Mononuclear cell (primary cell): ENCODE results near the gene LRRN2. TPM values are rescaled to one million over a fixed set of nuclear protein-coding genes. Genes with fewer than 3 reads are reported as not detected.

Source experiments
- H3K27me3 ChIP-seq: 2 replicates; pipeline ENCODE4 v1.6.0; 2011; ENCODE audit warnings: low read length, control low read depth; ENCODE audit not compliant: insufficient read depth
- H3K4me1 ChIP-seq: 2 replicates; pipeline ENCODE4 v1.5.1; 2011; ENCODE audit warnings: mild to moderate bottlenecking, low read length, control low read depth; ENCODE audit not compliant: insufficient read depth
- H3K4me3 ChIP-seq: 2 replicates; pipeline ENCODE4 v1.5.1; 2011; ENCODE audit warnings: mild to moderate bottlenecking, low read length, moderate library complexity
- H3K9me3 ChIP-seq: 2 replicates; pipeline ENCODE4 v1.5.1; 2011; ENCODE audit warnings: low read depth, mild to moderate bottlenecking, control low read depth, low read length
- total RNA-seq: library from RNA; depleted of rRNA; stranded (reverse); fragments of >200 nt; gene quantifications from one replicate; pipeline ENCODE4 v1.2.3, GENCODE V29; 2012

LRRN2 gene
- total RNA-seq, 1 donor, result not detected

DNA sequence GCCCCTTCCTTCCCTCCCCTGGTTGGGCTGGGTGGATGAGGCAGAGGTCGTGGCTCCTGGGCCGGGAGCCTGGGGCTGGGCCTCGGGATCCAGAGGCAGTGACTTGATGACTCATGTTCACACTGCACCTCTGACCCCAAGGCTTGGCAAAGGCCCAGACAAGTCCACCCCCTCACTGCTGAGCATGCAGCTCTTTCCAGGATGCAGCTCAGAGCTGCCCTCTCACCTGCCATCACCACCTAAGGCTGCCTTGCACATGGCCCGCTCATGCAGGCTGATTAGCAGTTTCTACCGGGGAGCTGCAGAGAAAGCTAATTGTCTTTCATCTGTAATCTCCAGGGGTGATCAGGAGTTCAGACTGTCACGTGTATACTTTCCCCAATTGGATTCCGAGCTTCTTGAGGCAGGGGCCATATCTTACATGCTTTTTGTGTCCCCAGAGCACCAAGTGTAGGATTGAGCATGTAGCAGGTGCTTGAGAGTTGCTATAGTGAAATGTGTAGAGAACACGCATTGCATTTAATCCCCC lies 62.1 kb downstream of the LRRN2 start:
- Histone ChIP-seq H3K27me3 (no peaks in the 10 kb centered on the region), H3K9me3 (no peaks in the 10 kb centered on the region), H3K4me3 (no peak overlapping the region), H3K4me1 (no peaks in the 10 kb centered on the region)

DNA sequence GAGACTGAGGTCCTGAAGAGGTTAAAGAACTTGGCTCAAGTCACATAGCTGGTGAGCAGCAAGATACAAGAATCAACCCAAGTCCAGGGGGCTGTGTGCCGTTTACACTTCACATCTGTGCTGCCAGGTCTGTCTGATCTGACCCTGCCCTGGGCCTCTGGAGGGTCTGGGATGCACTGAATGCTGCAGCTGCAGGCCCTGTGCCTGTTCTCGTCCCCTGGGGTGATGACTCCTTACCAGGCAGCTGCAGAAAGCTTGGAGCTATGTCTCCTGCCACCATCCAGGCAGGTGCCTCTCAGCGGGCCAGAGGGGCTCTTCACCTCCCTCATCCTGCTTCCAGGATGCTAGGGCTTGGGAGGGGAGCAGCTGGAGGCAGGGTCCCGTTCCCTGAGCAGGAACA lies 63.5 kb downstream of the LRRN2 start:
- Histone ChIP-seq H3K4me3 (no peak overlapping the region), H3K4me1 (no peaks in the 10 kb centered on the region), H3K9me3 (no peaks in the 10 kb centered on the region), H3K27me3 (no peaks in the 10 kb centered on the region)

- Histone ChIP-seq H3K9me3 (no peaks in the 10 kb centered on the region), H3K4me1 (no peaks in the 10 kb centered on the region), H3K4me3 (no peak overlapping the region), H3K27me3 (no peaks in the 10 kb centered on the region)
Measured at GRCh38 chr1:204621396-204621795, 64.1 kb downstream of the LRRN2 start.

DNA sequence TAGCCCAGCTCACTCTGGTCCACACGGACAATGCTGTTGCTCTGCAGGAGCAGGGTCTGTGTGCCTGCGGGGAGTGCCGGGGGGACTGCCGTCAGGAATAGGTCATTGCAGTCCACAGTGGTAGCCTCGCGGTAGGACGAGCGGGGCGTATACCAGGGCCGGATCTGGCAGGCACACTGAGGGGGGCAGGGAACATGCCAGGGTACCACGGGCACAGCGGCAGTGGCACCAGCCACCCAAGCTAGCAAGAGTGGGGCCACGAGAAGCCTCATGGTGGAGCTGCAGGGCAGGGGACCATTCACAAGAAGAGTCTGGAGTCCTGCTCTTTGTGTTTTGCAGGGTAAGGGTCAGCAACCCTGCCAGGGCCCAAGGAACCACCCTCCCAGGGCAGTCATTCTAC lies 65.8 kb downstream of the LRRN2 start:
- Histone ChIP-seq H3K4me3 (no peak overlapping the region), H3K9me3 (no peaks in the 10 kb centered on the region), H3K27me3 (no peaks in the 10 kb centered on the region), H3K4me1 (no peaks in the 10 kb centered on the region)

DNA sequence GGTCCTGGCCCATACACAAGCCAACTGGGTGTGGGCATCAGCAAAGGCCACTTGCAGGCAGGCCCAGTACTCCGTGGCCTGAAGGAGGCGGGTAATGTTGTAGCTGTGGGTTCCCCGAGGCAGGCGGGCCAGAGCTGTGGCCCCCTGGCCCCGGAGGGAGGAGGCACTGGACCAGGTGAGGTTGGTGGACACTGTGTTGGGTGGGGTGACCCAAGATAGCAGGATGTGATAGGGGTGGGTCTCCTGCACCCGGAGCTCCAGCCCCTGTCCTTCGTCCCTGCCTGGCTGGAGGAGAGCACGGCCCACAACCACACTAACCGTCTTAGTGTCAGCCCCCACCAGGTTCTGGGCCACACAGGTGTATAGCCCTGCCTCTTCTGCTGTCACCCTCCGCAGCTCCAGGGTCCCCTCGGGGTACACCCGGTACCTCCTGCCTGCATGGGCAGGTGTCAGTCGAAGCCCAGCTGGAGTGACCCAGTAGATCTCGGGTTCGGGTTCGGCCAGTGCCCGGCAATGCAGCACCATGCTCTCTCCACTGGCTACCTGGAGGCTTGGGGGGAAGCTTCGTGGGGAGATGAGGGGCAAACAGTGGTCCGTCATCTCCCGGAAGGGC lies 67.3 kb downstream of the LRRN2 start:
- Histone ChIP-seq H3K4me1 (no peaks in the 10 kb centered on the region), H3K27me3 (no peaks in the 10 kb centered on the region), H3K9me3 (no peaks in the 10 kb centered on the region), H3K4me3 (no peak overlapping the region)

DNA sequence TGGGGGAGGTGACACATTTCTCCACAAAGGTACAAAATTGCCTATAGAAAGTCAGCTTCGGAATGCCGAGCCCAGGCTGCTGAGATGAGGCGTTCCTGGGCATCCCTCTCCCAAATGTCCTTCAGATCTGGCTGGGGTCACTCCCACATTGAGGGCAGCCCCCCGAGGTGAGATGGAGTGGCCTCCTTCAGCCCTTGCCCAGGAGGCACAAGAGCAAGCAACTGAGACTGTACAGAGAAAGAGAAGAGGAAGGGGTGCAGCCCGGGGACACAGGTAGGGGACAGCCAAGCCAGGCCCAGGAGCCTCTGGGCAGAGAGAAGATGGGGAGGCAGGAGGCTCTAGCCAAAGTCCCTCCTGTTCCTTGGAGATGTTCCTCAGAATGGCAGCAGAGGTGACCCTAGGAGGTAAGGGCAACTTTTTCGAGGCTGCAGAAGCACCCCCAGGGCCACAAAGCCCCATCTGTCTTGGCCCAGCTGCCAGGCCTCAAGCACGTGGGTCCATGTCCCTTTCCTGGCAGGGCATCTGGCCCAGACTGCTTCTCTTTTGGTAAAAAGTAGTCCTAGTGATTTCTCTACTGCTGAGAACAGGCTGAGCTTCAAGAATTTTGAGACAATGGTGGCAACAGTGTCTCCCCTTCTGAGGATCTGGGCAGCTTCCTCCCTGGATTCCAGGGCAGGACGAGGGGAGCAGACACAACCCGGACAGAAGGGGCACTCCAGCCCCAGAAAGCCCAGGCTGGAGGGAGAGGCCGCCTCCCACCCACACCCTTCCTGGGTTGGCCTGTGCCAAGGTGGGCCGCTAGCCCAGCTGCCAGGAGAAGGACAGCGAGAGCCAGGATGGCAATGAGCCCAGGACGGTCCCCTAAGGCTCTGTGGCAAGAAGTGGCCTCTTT lies 68.0 kb downstream of the LRRN2 start:
- Histone ChIP-seq H3K4me3 (no peak overlapping the region), H3K27me3 (no peaks in the 10 kb centered on the region), H3K4me1 (no peaks in the 10 kb centered on the region), H3K9me3 (no peaks in the 10 kb centered on the region)

- no peaks in the 10 kb centered on the region for H3K9me3 ChIP-seq
- no peaks in the 10 kb centered on the region for H3K27me3 ChIP-seq
- no peaks in the 10 kb centered on the region for H3K4me1 ChIP-seq
- no peak overlapping the region for H3K4me3 ChIP-seq
Measured at GRCh38 chr1:204616641-204617040, 68.9 kb downstream of the LRRN2 start.

- H3K4me3 ChIP-seq, result no peak overlapping the region
- H3K27me3 ChIP-seq, result no peaks in the 10 kb centered on the region
- H3K4me1 ChIP-seq, result no peaks in the 10 kb centered on the region
- no peaks in the 10 kb centered on the region for H3K9me3 ChIP-seq
Measured at GRCh38 chr1:204615881-204616280, 69.7 kb downstream of the LRRN2 start.

DNA sequence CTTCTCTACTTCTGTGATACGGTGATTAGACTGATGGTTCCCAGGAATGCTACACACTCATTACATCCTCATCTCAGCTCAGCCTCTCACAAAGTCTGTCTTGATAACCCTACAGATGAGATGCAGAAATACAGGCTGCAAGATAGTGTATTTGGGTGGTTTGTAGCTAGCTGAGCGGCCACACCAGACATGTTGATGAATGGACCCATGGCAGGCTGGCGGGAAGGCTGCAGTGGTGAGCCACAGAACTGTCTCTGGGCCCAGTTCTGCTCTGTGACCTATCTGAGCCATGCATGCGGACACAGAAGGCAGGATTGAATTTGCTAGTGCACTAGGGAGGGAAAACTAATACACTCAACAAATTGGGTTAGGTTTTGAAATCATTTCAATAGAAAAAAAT lies 71.9 kb downstream of the LRRN2 start:
- Histone ChIP-seq H3K9me3 (no peaks in the 10 kb centered on the region), H3K4me3 (no peak overlapping the region), H3K4me1 (no peaks in the 10 kb centered on the region), H3K27me3 (no peaks in the 10 kb centered on the region)

GRCh38 chr1:204612326-204612725 lies 73.2 kb downstream of the LRRN2 start:
- Histone ChIP-seq H3K4me3 (no peak overlapping the region), H3K4me1 (no peaks in the 10 kb centered on the region), H3K9me3 (no peaks in the 10 kb centered on the region), H3K27me3 (no peaks in the 10 kb centered on the region)

- no peak overlapping the region for H3K4me3 ChIP-seq
- H3K9me3 ChIP-seq, result no peaks in the 10 kb centered on the region
- H3K4me1 ChIP-seq, result no peaks in the 10 kb centered on the region
Measured at GRCh38 chr1:204611036-204611435, 74.5 kb downstream of the LRRN2 start.

GRCh38 chr1:204607910-204608309 lies 77.6 kb downstream of the LRRN2 start:
- Histone ChIP-seq H3K27me3 (no peaks in the 10 kb centered on the region), H3K9me3 (no peaks in the 10 kb centered on the region), H3K4me3 (no peak overlapping the region), H3K4me1 (no peaks in the 10 kb centered on the region)

More at GRCh38 chr1:204611036-204611435, 74.5 kb downstream of the LRRN2 start:
- no peaks in the 10 kb centered on the region for H3K27me3 ChIP-seq

DNA sequence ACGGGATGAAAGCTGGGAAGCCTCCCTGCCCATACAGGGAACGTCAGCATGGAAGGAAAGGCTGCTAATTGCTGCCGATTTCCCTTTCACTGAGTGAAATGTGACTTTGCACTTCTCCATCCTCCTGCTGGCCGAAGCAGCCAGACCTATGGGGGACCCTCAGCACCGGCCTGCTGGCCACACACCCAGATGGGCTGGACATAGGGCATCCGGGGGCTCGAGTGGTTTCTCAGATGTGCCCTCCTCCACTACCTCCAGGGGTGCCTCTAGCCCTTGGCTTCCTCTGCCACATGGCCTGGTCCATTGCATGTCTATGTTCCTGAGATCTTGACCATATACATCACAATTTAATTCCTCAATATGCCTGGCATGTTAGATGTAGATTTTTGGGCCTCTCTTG lies 79.7 kb downstream of the LRRN2 start:
- Histone ChIP-seq H3K9me3 (no peaks in the 10 kb centered on the region), H3K4me3 (no peak overlapping the region), H3K27me3 (no peaks in the 10 kb centered on the region), H3K4me1 (no peaks in the 10 kb centered on the region)

- Histone ChIP-seq H3K9me3 (no peaks in the 10 kb centered on the region), H3K4me3 (no peak overlapping the region), H3K27me3 (no peaks in the 10 kb centered on the region), H3K4me1 (no peaks in the 10 kb centered on the region)
Measured at GRCh38 chr1:204602871-204603542, 82.5 kb downstream of the LRRN2 start.

GRCh38 chr1:204602111-204602579 lies 83.4 kb downstream of the LRRN2 start:
- Histone ChIP-seq H3K4me3 (no peak overlapping the region), H3K27me3 (no peaks in the 10 kb centered on the region), H3K9me3 (no peaks in the 10 kb centered on the region), H3K4me1 (no peaks in the 10 kb centered on the region)
